Measurements from ENCODE around the gene ADCY3.

ADCY3 gene

GRCh38 chr2:24831221-24832072, 88.6 kb downstream of the ADCY3 start:
- DNase-seq (ENCODE audit: low read depth, low spot score): no peak

DNA sequence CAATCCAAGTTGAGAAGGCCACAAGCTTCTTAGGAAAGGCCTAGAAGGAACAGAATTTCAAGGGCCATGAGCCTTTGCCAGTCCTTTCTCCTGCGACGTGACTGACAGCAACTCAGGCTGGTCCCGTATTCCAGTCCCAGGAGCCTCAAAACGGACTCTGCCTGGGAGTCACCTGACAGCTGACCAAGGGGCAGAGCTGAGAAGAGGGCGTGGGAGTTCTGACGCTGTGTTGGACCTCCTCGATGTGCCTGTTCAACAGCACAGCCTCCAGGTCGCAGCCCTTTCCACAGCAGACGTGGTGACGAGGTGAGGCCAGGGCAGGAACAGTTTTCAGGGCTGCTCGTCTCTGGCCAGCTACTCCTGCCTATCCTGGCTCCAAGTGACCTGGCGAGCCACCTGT, 89.3 kb downstream of the ADCY3 start:
- no peak for DNase-seq (ENCODE audit: low read depth, low spot score)

- no peak for DNase-seq (ENCODE audit: low read depth, low spot score)
These were observed 89.7 kb downstream of the ADCY3 start for GRCh38 chr2:24830351-24830750.

DNA sequence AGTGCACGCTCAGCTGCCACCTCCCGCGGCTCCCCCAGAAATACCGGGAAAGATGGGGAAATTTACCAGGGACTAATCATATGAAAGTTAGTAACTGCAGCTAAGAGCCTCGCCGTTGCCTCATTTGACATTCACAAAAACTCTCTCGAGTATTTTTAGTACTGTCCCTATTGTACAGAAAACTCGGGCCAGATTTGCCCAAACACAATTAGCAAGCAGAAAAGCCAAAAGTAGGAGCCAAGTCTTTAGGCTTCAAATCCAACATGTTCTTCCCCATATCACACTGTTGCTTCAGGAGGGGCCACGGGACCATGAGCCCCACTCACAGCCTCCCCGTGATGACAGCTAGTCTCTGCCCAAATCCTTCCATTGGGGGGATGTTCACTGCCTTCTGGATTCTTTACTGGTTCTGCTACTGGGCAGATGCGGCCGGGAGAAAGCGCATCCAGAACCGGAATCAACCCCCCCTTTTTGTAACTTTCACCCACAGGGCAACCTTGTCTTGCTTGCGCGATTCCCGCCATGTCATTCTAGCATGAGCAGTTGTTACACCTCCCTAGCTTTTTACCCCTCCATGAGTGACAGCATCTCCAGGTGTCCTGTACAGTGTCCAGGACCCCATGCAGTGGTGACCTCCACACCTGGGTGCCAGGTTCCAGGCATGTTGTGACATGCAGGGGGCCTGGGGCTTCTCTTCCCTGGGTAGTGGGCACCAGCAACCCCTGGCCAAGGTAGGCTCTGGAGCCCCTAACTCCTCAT, 91.6 kb downstream of the ADCY3 start:
- DNase-seq (ENCODE audit: low read depth, low spot score): no peak

DNA sequence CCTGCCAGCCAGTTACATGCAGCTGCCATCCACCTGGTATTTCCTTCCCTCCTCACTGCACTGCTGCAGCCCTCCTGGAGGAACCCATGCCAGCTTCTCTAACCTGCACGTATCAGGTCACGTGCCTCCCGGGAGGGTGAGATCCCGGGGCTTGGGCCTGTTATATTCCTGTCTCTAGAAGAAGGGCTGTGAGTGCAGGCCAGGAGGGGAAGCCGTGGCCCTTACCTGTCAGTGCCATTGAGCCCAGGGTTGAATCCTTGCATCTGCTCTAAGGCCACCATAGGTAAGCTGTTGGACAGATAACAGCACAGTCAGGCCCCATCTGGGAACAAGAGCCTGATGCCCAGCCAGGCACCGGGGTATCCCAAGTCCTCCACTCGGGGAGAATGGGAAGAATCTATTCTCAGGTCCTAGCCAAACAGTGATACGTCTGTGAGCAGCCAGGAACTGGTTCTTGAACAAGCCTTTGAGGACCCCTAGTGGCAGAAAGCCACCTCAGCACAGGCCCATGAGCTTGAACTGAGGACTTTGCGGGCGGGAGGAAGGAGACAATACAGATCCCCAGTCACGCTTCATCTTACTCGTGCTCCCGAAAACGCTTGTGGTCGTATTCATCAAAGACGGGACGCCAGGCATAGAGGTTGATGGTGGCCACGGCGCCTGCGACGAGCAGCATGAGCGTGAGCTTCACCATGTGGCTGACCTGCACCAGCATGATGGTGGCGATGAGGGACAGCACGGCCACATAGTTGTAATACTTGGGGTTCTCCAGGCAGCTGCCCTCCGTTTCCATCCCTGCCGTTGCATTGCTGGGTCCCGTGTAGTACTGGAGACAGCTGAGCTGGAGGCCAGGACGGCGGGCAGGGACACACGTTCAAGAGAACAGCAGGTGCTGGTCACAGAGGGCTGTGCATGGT, 92.5 kb downstream of the ADCY3 start:
- DNase-seq (ENCODE audit: low read depth, low spot score): peak; percentile 60

- no peak for DNase-seq (ENCODE audit: low read depth, low spot score)
These were observed 93.3 kb downstream of the ADCY3 start for GRCh38 chr2:24826773-24827145.

GRCh38 chr2:24825883-24826772, 93.9 kb downstream of the ADCY3 start:
- no peak for DNase-seq (ENCODE audit: low read depth, low spot score)

DNA sequence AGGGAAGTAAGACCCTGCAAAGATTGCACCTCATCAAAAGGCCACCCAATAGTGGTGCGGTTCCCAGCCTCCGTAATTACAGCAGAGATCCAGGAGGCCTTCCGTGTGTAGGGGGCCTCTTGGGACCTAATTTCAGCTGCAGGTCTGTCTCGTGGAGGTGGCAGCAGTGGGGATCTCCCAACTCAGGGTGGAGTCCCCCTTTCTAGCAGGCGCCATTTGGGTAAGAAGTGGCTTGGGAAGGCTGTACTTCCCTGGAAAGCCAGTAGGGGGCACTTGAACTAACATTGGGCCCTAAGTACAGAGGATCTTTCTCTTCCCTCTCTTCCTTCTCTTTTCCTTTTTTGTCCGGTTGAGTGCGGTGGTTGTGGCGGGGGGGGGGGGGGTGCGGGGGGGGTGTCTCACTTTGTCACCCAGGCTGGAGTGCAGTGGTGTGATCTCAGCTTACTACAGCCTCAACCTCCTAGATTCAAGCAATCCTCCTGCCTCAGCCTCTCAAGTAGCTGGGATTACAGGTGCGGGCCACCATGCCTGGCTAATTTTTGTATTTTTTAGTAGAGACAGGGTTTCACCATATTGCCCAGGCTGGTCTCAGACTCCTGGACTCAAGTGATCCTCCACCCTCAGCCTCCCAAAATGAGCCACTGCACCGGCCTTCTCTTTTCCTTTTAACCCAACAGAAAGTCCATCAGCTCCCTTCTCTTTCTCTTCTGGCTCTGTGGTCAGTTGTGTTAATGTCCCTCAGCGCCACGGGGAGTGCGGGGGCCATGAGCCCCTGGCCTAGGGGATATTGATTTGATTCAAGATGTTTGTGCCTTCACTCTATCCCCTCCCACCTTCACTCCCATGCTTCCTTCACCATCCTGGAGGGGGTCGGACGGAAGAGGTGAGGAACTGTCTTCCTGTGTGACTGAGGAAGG, 94.8 kb downstream of the ADCY3 start:
- no peak for DNase-seq (ENCODE audit: low read depth, low spot score)

- DNase-seq (ENCODE audit: low read depth, low spot score): no peak
These were observed 95.9 kb downstream of the ADCY3 start for GRCh38 chr2:24824071-24824588.

- DNase-seq (ENCODE audit: low read depth, low spot score): no peak
These were observed 97.9 kb downstream of the ADCY3 start for GRCh38 chr2:24822049-24822706.

DNA sequence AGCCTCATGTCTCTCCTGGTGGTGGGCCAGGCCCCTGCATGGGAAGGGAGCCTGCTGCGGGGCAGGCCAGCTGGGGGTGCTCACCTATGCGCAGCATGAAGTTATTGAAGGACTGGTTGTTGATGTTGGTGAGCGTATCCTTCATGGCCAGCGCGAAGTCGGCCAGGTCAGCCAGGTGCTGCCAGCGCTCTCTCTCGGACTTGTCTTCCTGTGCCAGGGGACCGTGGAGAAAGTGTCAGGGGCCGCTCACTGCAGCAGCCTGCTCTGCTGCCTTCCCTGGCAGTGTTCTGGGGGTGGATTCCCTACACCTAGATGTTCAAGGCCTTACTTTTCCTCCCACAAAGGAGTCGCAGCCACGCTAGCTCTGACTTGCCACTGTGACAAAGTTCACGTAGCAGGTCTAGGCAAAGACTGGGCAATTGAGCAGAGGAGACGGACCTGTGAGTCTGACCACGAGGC, 98.6 kb downstream of the ADCY3 start:
- no peak for DNase-seq (ENCODE audit: low read depth, low spot score)

- DNase-seq (ENCODE audit: low read depth, low spot score): no peak
These were observed 99.2 kb downstream of the ADCY3 start for GRCh38 chr2:24820598-24821432.

GRCh38 chr2:24820175-24820513, 99.9 kb downstream of the ADCY3 start:
- DNase-seq (ENCODE audit: low read depth, low spot score): no peak

DNA sequence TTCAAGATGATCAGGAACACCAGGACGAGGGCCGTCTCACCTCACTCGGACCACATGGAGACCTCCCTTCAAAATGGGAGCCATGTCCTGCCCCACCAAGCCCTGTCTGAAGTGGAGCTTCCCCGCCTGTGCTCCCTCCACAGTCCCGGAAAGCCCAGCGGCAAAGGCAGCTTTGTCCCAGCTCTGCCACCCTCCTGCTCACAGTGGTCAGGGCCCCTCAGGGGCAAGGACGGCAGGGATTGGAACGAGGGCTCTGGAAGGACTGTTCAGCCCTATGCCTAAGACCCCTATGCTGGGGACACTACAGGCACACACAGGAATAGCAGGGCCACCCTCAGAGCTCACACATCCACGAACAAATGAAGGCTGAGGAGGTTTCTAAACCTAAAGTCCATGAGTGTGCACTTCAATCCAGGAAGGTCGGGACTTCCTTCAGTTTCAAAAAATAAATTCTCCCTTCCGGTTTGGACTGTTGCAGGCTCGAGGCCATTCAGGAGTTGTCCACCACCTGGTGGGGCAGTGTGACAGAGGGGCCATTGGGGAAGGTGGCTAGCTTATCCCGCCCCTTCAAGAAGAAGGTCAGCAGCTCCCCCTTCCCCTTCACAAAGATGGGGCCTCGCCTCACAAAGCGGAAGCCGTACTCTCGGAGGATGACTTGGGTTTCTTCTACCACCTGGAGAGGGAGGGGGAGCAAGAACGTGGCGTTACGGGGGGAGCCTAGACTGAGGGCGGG, 100.4 kb downstream of the ADCY3 start:
- no peak for DNase-seq (ENCODE audit: low read depth, low spot score)

- DNase-seq (ENCODE audit: low read depth, low spot score): no peak
These were observed 101.3 kb downstream of the ADCY3 start for GRCh38 chr2:24818721-24819167.

DNA sequence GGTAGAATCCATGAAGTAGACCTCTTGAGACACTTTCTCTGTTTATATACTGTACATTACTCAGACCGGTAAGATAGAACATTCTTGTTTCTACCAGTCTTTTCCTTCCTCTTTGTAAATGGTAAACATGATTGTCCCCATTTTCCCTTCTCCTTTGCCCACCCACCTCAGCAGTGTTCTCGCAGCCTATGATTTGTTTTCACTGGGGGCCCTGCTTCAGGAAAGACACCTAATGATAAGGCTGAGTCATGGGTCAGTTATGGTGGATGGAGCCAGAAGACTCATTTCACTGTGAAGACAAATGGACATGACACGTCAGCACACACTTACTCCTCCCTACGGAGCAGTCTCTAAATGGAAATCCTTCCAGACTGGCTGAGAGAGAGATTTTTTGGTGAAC, 103.2 kb downstream of the ADCY3 start:
- no peak for DNase-seq (ENCODE audit: low read depth, low spot score)

DNA sequence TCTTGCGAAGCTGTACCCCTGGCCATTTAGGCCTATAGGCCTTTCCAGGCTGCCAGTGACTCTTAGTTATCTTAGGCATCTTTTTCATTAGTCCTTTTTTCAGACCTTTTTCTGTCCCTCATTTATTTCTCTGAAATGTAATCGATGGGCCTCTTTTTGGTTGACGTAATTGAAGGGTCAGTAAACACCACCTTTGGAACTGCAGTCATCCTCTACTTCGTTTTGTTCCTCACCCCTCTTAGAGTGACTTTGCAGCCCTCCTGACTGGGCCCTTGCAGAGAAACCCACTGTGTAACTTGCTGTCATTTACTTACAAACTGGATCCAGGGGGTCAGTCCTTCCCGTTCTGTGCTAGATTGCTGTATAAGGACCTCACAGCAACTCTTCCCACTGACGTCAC, 103.6 kb downstream of the ADCY3 start:
- no peak for DNase-seq (ENCODE audit: low read depth, low spot score)
